Cardiac muscle cell (in vitro differentiated cells and primary cell): ENCODE measurements around the gene EEF1AKMT3. TPM values are rescaled to one million over a fixed set of nuclear protein-coding genes. Genes with fewer than 3 reads are reported as not detected.

ENCODE experiments used
- DNase-seq, 2 donors: peaks; one replicate each; pipeline versions ENCODE4 v3.0.0 to v3.0.0-alpha.2; 2010 to 2017; ENCODE audit warnings: low read depth in 1 of 2, low spot score in 1 of 2
- H3K27ac ChIP-seq: fragments of 200-600 bp; sonication (generic); 2 replicates; pipeline ENCODE4 v1.5.1; 2016
- H3K27me3 ChIP-seq: fragments of 200-600 bp; sonication (generic); 2 replicates; pipeline ENCODE4 v1.6.0; 2016; ENCODE audit warnings: control low read depth
- H3K36me3 ChIP-seq: fragments of 200-600 bp; sonication (generic); 2 replicates; pipeline ENCODE4 v1.5.1; 2016; ENCODE audit warnings: control low read depth
- H3K4me1 ChIP-seq: fragments of 200-600 bp; sonication (generic); 2 replicates; pipeline ENCODE4 v1.8.1; 2017; ENCODE audit warnings: low read depth, mild to moderate bottlenecking, mixed run types
- H3K4me3 ChIP-seq: fragments of 200-600 bp; sonication (generic); 2 replicates; pipeline ENCODE4 v1.5.1; 2016; ENCODE audit warnings: mild to moderate bottlenecking
- H3K9me3 ChIP-seq: fragments of 200-600 bp; sonication (generic); 2 replicates; pipeline ENCODE4 v1.5.1; 2017; ENCODE audit warnings: low read depth, mild to moderate bottlenecking, control low read depth
- CTCF ChIP-seq: IDR thresholded peaks from 2 replicates; pipeline ENCODE4 v1.5.1; 2012; ENCODE audit warnings: low read depth, mild to moderate bottlenecking, low read length
- polyA plus RNA-seq: library from polyadenylated mRNA; unstranded; fragments of >200 nt; fragmentation: Nextera tagmentation; extraction: Ambion mirVana; gene quantifications from 2 replicates; pipeline ENCODE4 v1.2.1, GENCODE V29; 2016
- total RNA-seq: library from RNA; depleted of rRNA; stranded (reverse); fragments of >200 nt; gene quantifications from 2 replicates; pipeline ENCODE4 v1.2.3, GENCODE V29; 2016

The EEF1AKMT3 gene
- total and polyA plus RNA-seq, 2 experiments from 2014 or later: 3.9 to 4.8 TPM

- no peak for DNase-seq
- TF ChIP-seq CTCF: no peak
- peaks cover 99% of the 10 kb centered on the region for H3K27me3 ChIP-seq
- no peaks in the 10 kb centered on the region for H3K9me3 ChIP-seq
- no peaks in the 10 kb centered on the region for H3K36me3 ChIP-seq
- peaks cover 5% of the 10 kb centered on the region for H3K4me1 ChIP-seq
- no peak overlapping the region for H3K27ac ChIP-seq
- H3K4me3 ChIP-seq: no peak overlapping the region
Measured at GRCh38 chr12:57733928-57734327, 38.5 kb upstream of the EEF1AKMT3 start.

DNA sequence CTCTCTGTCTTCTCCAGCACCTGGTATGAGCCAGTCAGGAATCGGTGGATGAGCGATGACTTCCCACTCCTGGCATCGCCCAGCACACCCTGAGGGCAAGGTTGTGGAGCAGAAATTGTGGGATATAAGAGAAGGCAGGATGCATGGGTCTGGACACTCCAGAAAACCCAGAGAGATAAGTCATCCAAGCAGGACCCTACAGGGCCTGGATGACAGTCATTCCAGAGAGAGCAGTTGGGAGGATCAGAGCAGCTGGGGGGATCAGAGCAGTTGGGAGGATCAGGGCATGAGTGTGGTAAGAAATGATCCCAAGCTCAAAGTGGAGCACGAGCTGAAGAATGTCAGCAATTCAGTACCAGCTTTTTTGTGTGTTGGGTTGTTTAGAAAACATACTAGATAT, 37.8 kb upstream of the EEF1AKMT3 start:
- peaks cover 5% of the 10 kb centered on the region for H3K4me1 ChIP-seq
- H3K27ac ChIP-seq: no peak overlapping the region
- H3K4me3 ChIP-seq: no peak overlapping the region
- no peak for DNase-seq
- peaks cover 100% of the 10 kb centered on the region for H3K27me3 ChIP-seq
- H3K9me3 ChIP-seq: no peaks in the 10 kb centered on the region
- TF ChIP-seq CTCF: no peak
- H3K36me3 ChIP-seq: no peaks in the 10 kb centered on the region

GRCh38 chr12:57735198-57735855, 37.1 kb upstream of the EEF1AKMT3 start:
- H3K27ac ChIP-seq: no peak overlapping the region

DNA sequence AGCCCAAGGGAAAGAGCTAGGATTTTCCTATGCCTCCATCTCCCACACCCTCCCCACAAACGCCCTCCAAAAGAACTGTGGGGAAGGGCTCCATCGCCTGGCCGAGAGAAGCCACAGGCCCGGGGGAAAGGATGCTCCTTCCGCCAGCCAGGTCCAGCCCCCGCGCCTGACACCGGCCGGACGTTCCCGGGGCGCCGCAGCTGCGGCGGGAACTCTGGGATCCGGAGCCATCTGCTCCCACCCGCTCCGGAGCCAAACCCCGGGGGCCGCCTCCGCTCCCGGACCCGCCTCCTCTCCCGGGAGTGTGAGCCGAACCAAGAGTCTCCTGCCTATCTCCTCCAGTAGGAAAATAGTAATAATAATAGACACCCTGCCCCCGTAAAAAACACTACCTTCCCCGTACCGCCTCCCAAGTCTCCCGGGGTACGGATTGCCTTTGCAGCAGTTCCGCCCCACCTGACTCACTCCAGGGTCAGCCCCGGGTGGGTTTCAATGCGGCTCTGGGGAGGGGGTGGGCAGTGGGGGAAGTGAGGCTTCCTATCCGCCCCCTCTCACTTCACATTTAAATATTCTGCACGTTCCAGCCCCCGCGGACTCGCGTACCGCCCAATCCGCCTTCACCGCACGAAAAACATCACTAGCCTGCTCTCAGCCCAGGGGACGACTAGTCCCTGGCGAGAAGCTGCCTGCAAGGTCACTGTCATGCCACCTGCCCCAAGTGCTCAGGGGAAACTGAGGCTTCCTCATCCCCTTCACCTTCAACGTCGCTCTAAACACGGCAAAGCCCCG, 36.3 kb upstream of the EEF1AKMT3 start:
- Histone ChIP-seq H3K36me3 (no peaks in the 10 kb centered on the region), H3K4me3 (no peak overlapping the region), H3K9me3 (no peaks in the 10 kb centered on the region), H3K27ac (no peak overlapping the region), H3K27me3 (peaks cover 100% of the 10 kb centered on the region), H3K4me1 (peaks cover 5% of the 10 kb centered on the region)
- DNase-seq: peak; percentile 44 to 49
- TF ChIP-seq CTCF: peak; percentile 40

More at GRCh38 chr12:57735198-57735855, 37.1 kb upstream of the EEF1AKMT3 start:
- no peak overlapping the region for H3K4me3 ChIP-seq
- H3K36me3 ChIP-seq: no peaks in the 10 kb centered on the region
- no peaks in the 10 kb centered on the region for H3K9me3 ChIP-seq
- H3K4me1 ChIP-seq: peaks cover 5% of the 10 kb centered on the region
- DNase-seq: no peak
- no peak for TF ChIP-seq CTCF
- peaks cover 100% of the 10 kb centered on the region for H3K27me3 ChIP-seq

- peaks cover 5% of the 10 kb centered on the region for H3K4me1 ChIP-seq
- no peaks in the 10 kb centered on the region for H3K36me3 ChIP-seq
- no peaks in the 10 kb centered on the region for H3K9me3 ChIP-seq
- no peak overlapping the region for H3K27ac ChIP-seq
- no peak for DNase-seq
- TF ChIP-seq CTCF: no peak
- peaks cover 100% of the 10 kb centered on the region for H3K27me3 ChIP-seq
- no peak overlapping the region for H3K4me3 ChIP-seq
Measured at GRCh38 chr12:57736741-57737466, 35.5 kb upstream of the EEF1AKMT3 start.
